ENCODE results near the gene EPG5.
A peak's percentile ranks its signal among the peaks of the same experiment; 100 is the strongest.

Gene EPG5

GRCh38 chr18:45910405-45911023 lies 56.6 kb downstream of the EPG5 start:
- DNase-seq = peak; percentile 3

GRCh38 chr18:45901654-45902210 lies 65.4 kb downstream of the EPG5 start:
- no peak for DNase-seq

GRCh38 chr18:45900623-45901022 lies 66.5 kb downstream of the EPG5 start:
- no peak for DNase-seq

- DNase-seq = no peak
These were observed 70.1 kb downstream of the EPG5 start for GRCh38 chr18:45896991-45897390.

GRCh38 chr18:45896452-45896851 lies 70.7 kb downstream of the EPG5 start:
- no peak for DNase-seq

- no peak for DNase-seq
These were observed 71.8 kb downstream of the EPG5 start for GRCh38 chr18:45895339-45895738.

- no peak for DNase-seq
These were observed 72.3 kb downstream of the EPG5 start for GRCh38 chr18:45894818-45895217.

- no peak for DNase-seq
These were observed 75.3 kb downstream of the EPG5 start for GRCh38 chr18:45891806-45892205.

GRCh38 chr18:45890606-45891005 lies 76.5 kb downstream of the EPG5 start:
- DNase-seq = no peak

GRCh38 chr18:45889419-45890064 lies 77.6 kb downstream of the EPG5 start:
- no peak for DNase-seq

GRCh38 chr18:45887585-45887984 lies 79.5 kb downstream of the EPG5 start:
- DNase-seq = no peak

GRCh38 chr18:45880876-45881558 lies 86.1 kb downstream of the EPG5 start:
- DNase-seq = no peak

- peak; percentile 56 for DNase-seq
These were observed 87.2 kb downstream of the EPG5 start for GRCh38 chr18:45879681-45880655.

- no peak for DNase-seq
These were observed 89.7 kb downstream of the EPG5 start for GRCh38 chr18:45877403-45877802.

- no peak for DNase-seq
These were observed 91.0 kb downstream of the EPG5 start for GRCh38 chr18:45876161-45876560.

GRCh38 chr18:45874491-45875184 lies 92.5 kb downstream of the EPG5 start:
- no peak for DNase-seq

GRCh38 chr18:45871431-45872084 lies 95.6 kb downstream of the EPG5 start:
- no peak for DNase-seq

GRCh38 chr18:45870419-45870818 lies 96.7 kb downstream of the EPG5 start:
- no peak for DNase-seq

- no peak for DNase-seq
These were observed 101.7 kb downstream of the EPG5 start for GRCh38 chr18:45865466-45865865.

- no peak for DNase-seq
These were observed 103.0 kb downstream of the EPG5 start for GRCh38 chr18:45864081-45864480.

GRCh38 chr18:45863469-45863868 lies 103.7 kb downstream of the EPG5 start:
- no peak for DNase-seq

GRCh38 chr18:45861926-45862325 lies 105.2 kb downstream of the EPG5 start:
- no peak for DNase-seq
